Posterior vena cava (tissue), 2 donors: ENCODE data around the gene UPP1. TPM values are rescaled to one million over a fixed set of nuclear protein-coding genes. Genes with fewer than 3 reads are reported as not detected.
A peak's percentile ranks its signal among the peaks of the same experiment; 100 is the strongest.
"Not testable (repeated sequence)": the region's sequence is repeated elsewhere in the genome, so short reads cannot be mapped to it uniquely, and the experiment has no call there.

Experiments used
- DNase-seq: peaks from one replicate; pipeline ENCODE4 v3.0.0-alpha.2; 2020; ENCODE audit warnings: low spot score
- intact Hi-C, 2 donors: fragments of 100-400 bp; cut with DNase I; formaldehyde crosslinking; loops; one replicate each; pipeline versions ENCODE4 v1.14.1 to v1.14.2; 2022 to 2023
- long read RNA-seq, 2 donors: library from polyadenylated mRNA; unstranded; transcript quantifications; one replicate each; pipeline ENCODE4 v2.0.0, GENCODE V29; 2020 to 2021
- total RNA-seq, 2 donors: library from RNA; stranded (reverse); fragmentation: NEBNext Ultra II Directional; extraction: Animal tissue kit (Norgen Biotek cat#: 25700); gene quantifications; one replicate each; pipeline ENCODE4 v1.2.1, GENCODE V29; 2021
- donor health status: DM: yes; HTN: yes; CAD: no.
- donor health status: DM: yes; HTN: yes; CAD: no.

The UPP1 gene
- total RNA-seq: 10 to 100 TPM; 25.5 to 25.9 TPM
- long read RNA-seq, donor 1, partial matches to known transcripts: 1 of 6 reads
- long read RNA-seq, donor 1, other reads (novel, unspliced or antisense): 3 of 6 reads
- long read RNA-seq, donor 2, transcript UPP1-212 (3 exons, 2,782 nt): minor isoform, 8 of 40 reads
- long read RNA-seq, donor 2, transcript UPP1-203 (9 exons, 1,375 nt): minor isoform, 10 of 40 reads
- long read RNA-seq, donor 2, transcript UPP1-202 (6 exons, 955 nt): major isoform, 11 of 40 reads
- long read RNA-seq, donor 2, partial matches to known transcripts: 5 of 40 reads
- long read RNA-seq, donor 2, other reads (novel, unspliced or antisense): 6 of 40 reads

GRCh38 chr7:48089046-48090003, at the start of gene UPP1:
TSS of gene UPP1 (plus strand) at chr7:48089265. CDS start at chr7:48094784, 5,519 bp downstream.
- peak; percentile 98 for DNase-seq
- intact Hi-C loops: no loop called here

- intact Hi-C loops: no loop called here
- no peak for DNase-seq
Observed at GRCh38 chr7:48040944-48041652, 48.0 kb upstream of the UPP1 start.

- DNase-seq: no peak
- intact Hi-C loops: no loop called here
Observed at GRCh38 chr7:48041653-48041970, 47.5 kb upstream of the UPP1 start.

- intact Hi-C loops: no loop called here
- DNase-seq: no peak
Observed at GRCh38 chr7:48042216-48042615, 46.8 kb upstream of the UPP1 start.

- DNase-seq: no peak
- intact Hi-C loops: no loop called here
Observed at GRCh38 chr7:48042636-48043035, 46.4 kb upstream of the UPP1 start.

GRCh38 chr7:48045195-48045765, 43.8 kb upstream of the UPP1 start:
- intact Hi-C loops: no loop called here
- DNase-seq: no peak

GRCh38 chr7:48046458-48046857, 42.6 kb upstream of the UPP1 start:
- intact Hi-C loops: no loop called here
- no peak for DNase-seq

- DNase-seq: no peak
- intact Hi-C loops: no loop called here
Observed at GRCh38 chr7:48048113-48048512, 41.0 kb upstream of the UPP1 start.

- intact Hi-C loops: no loop called here
- no peak for DNase-seq
Observed at GRCh38 chr7:48049850-48050249, 39.2 kb upstream of the UPP1 start.

GRCh38 chr7:48052748-48053147, 36.3 kb upstream of the UPP1 start:
- intact Hi-C loops: no loop called here
- no peak for DNase-seq

- no peak for DNase-seq
- intact Hi-C loops: no loop called here
Observed at GRCh38 chr7:48053736-48054135, 35.3 kb upstream of the UPP1 start.

GRCh38 chr7:48058990-48059389, 30.1 kb upstream of the UPP1 start:
- no peak for DNase-seq
- intact Hi-C loops: no loop called here

GRCh38 chr7:48059706-48060105, 29.4 kb upstream of the UPP1 start:
- no peak for DNase-seq
- intact Hi-C loops: no loop called here

GRCh38 chr7:48063985-48064384, 25.1 kb upstream of the UPP1 start:
- intact Hi-C loops: no loop called here
- no peak for DNase-seq

GRCh38 chr7:48067475-48067874, 21.6 kb upstream of the UPP1 start:
- intact Hi-C loops: no loop called here
- no peak for DNase-seq

- intact Hi-C loops: no loop called here
- DNase-seq: no peak
Observed at GRCh38 chr7:48074204-48074654, 14.8 kb upstream of the UPP1 start.

GRCh38 chr7:48077423-48077822, 11.6 kb upstream of the UPP1 start:
- no peak for DNase-seq
- intact Hi-C loops: no loop called here

GRCh38 chr7:48078470-48078869, 10.6 kb upstream of the UPP1 start:
- no peak for DNase-seq
- intact Hi-C loops: no loop called here

- DNase-seq, intact Hi-C loops: not testable (repeated sequence)
Observed at GRCh38 chr7:48082378-48082777, 6.7 kb upstream of the UPP1 start.
